C4-2B (cell line): ENCODE data around the gene SIN3A.

Experiments used
- ZFX ChIP-seq: fragments of 450-650 bp; IDR thresholded peaks from 2 replicates; pipeline ENCODE4 v1.6.1; 2017
- TF ChIP-seq, protein P1 (sequence below): fragments of 450-650 bp; conservative IDR thresholded peaks from 2 replicates; pipeline ENCODE4 v1.5.1; 2017; ENCODE audit warnings: mild to moderate bottlenecking

DNA sequence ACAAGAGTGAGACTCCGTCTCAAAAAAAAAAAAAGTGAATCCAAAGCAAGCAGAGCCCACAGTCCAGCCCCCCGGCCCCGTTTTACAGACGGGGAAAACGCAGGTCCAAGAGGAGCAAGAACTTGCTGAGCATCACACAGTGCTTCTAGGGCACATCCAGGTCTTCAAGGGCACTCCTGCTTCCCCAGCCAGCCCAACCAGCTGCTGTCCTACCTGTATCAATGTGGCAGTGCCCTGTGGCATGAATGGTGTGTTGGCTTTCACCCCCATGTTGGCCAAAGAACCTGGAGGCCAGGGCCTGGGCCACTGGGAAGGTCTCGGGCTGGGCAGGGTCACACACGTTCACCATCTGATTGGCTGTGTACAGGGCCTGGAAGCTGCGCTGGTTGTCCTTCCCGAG, 87.7 kb downstream of the SIN3A start:
- TF ChIP-seq, protein P1, sequence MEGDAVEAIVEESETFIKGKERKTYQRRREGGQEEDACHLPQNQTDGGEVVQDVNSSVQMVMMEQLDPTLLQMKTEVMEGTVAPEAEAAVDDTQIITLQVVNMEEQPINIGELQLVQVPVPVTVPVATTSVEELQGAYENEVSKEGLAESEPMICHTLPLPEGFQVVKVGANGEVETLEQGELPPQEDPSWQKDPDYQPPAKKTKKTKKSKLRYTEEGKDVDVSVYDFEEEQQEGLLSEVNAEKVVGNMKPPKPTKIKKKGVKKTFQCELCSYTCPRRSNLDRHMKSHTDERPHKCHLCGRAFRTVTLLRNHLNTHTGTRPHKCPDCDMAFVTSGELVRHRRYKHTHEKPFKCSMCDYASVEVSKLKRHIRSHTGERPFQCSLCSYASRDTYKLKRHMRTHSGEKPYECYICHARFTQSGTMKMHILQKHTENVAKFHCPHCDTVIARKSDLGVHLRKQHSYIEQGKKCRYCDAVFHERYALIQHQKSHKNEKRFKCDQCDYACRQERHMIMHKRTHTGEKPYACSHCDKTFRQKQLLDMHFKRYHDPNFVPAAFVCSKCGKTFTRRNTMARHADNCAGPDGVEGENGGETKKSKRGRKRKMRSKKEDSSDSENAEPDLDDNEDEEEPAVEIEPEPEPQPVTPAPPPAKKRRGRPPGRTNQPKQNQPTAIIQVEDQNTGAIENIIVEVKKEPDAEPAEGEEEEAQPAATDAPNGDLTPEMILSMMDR = no peak
- TF ChIP-seq ZFX = no peak
